Astrocyte of the spinal cord (primary cell): Measurements from ENCODE around the gene BTBD2.

Experiments used
- DNase-seq: peaks from one replicate; pipeline ENCODE4 v3.0.0; 2011; ENCODE audit warnings: low read depth, low spot score
- H3K4me3 ChIP-seq: 2 replicates; pipeline ENCODE4 v1.5.1; 2011; ENCODE audit warnings: low read depth, mild to moderate bottlenecking, low read length, moderate library complexity
- CTCF ChIP-seq: IDR thresholded peaks from 2 replicates; pipeline ENCODE4 v1.5.1; 2012; ENCODE audit warnings: low read depth, mild to moderate bottlenecking, low read length, inconsistent platforms
- in situ Hi-C: cut with HindIII; loops from 2 replicates; pipeline ENCODE4 v1.10.0; 2017; ENCODE audit warnings: low sequenced_read_pairs

BTBD2 gene

GRCh38 chr19:2047449-2048103, 32.1 kb upstream of the BTBD2 start:
- in situ Hi-C loops, result no loop called here
- TF ChIP-seq CTCF, result no peak
- DNase-seq, result no peak
- H3K4me3 ChIP-seq, result no peak overlapping the region

DNA sequence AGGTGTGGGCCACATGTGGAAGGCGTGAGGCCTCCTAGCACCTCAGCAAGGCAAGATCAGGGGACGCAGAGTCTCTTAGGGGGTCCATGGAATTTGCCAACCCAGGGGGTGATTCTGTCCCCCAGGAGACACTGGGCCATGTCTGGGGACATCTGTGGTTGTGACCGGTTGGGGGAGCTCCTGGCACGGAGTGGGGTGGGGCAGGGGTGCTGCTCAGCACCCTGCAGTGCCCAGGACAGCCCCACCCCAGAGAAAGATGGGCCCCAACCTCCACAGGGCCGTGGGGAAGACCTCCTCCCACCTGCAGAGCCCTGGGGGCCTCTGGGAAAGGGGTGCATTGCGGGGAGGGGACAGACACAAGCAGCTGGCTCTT, 31.5 kb upstream of the BTBD2 start:
- H3K4me3 ChIP-seq, result no peak overlapping the region
- TF ChIP-seq CTCF, result no peak
- in situ Hi-C loops, result no loop called here
- DNase-seq, result no peak

DNA sequence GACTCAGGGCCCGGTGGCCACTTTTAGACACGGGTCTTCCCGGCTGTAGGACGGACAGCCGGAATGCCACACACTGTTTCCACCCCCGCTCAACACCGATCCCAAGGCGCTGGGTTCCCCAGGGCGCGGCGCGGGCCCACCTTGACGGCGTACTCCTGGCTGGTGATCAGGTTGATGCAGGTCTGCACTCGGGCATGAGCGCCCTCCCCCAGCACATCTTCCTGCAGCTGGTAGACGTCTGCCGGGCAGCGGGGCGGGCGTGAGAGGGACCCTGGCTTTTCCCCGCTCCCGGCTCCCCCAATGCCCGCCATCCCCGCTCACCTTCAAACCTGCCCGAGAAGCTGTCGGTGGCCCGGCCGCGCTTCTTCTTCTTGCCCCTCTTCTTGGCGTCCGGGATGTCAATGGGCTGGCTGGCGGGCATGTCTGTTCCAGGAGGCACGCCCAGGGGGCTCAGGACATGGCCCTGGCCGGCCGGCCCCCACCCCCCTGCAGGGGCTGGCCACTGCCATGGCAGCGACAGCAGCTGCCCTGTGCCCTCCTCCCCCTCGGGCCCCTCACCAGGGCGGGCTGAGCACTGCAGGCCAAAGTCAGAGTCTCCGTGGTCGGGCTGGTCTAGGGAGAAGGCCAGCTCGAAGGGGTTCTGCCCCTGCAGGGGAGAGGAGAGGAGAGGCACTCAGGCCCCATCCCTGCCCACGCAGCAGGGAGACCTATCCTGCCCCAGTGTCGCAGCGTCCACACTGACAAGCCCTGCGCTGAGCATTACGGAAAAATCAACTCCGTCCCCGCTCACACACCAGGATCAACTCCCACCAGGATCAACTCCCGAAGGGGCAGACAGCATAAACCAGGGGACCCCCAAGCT, 30.8 kb upstream of the BTBD2 start:
- no peak overlapping the region for H3K4me3 ChIP-seq
- in situ Hi-C loops, result no loop called here
- TF ChIP-seq CTCF, result no peak
- no peak for DNase-seq

GRCh38 chr19:2045501-2046045, 30.1 kb upstream of the BTBD2 start:
- no peak for DNase-seq
- in situ Hi-C loops, result no loop called here
- no peak overlapping the region for H3K4me3 ChIP-seq
- TF ChIP-seq CTCF, result no peak

- in situ Hi-C loops, result no loop called here
Observed at GRCh38 chr19:2044709-2045500, 29.4 kb upstream of the BTBD2 start.

More at GRCh38 chr19:2044709-2045500, 29.4 kb upstream of the BTBD2 start:
- no peak for DNase-seq
- TF ChIP-seq CTCF, result no peak
- no peak overlapping the region for H3K4me3 ChIP-seq
